ENCODE data around the gene IFT74. TPM values are rescaled to one million over a fixed set of nuclear protein-coding genes. Genes with fewer than 3 reads are reported as not detected.

The IFT74 gene
- total RNA-seq = 21.8 to 22.1 TPM (median 22.1 TPM) in 3 replicates

DNA sequence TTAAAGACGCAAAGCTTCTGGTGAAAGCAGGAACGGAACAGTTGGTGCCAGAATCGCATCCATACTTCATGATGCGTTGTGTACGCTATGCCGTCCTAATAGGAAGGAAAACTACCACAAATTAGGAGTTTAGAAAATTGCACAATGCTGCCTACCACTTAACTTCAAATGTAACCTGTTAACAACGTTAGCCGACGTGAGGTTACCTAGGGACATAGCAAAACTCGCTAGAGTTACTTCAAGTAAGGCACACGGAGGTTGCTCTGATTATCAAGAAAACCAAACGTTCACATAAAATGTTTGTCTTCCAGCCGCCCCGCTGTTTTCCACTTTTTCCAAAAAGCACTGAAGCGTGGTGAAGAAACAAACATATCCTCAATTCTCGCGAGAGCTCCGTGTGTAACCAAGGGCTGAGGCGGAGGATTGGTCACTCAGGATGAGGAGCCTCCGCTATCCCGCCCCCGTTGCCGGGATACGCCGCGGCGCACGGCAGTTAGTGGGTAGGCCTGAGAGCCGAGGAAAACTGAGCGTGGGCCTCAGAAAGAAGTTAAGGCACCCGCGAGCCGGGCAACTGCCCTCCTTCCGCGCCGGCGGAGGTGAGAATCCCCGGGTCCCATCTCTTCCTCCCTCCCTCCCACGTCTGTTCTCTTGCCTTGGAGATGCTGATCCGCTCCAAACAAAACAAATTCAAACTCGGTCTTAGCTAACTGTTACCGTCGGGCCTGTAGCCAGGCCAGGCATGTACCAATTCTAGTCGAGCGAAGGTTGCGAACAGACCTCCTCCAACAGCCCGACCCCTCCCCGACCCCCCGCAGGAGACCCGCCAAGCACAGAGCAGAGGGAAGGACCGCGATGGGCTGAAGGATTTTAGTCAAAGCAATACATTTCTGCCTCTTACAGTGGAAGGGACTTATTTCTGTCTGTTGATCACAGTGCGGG is at the start of gene IFT74:
Gene IFT74 (plus strand): TSS at position 492 of the 939 bp plus-strand sequence. CDS start 5,556 bp downstream, outside the sequence.
- peak within 1 kb of the TSS; percentile 90 for H3K4me3 Mint-ChIP-seq
- H3K27ac Mint-ChIP-seq = peak within 1 kb of the TSS; percentile 99
- TF ChIP-seq, protein P1, sequence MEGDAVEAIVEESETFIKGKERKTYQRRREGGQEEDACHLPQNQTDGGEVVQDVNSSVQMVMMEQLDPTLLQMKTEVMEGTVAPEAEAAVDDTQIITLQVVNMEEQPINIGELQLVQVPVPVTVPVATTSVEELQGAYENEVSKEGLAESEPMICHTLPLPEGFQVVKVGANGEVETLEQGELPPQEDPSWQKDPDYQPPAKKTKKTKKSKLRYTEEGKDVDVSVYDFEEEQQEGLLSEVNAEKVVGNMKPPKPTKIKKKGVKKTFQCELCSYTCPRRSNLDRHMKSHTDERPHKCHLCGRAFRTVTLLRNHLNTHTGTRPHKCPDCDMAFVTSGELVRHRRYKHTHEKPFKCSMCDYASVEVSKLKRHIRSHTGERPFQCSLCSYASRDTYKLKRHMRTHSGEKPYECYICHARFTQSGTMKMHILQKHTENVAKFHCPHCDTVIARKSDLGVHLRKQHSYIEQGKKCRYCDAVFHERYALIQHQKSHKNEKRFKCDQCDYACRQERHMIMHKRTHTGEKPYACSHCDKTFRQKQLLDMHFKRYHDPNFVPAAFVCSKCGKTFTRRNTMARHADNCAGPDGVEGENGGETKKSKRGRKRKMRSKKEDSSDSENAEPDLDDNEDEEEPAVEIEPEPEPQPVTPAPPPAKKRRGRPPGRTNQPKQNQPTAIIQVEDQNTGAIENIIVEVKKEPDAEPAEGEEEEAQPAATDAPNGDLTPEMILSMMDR (IDR thresholded peaks at IDR 0.05; ENCODE audit: unreplicated experiment) = no peak
- H3K27me3 Mint-ChIP-seq (ENCODE audit: low read depth) = no peaks in the 10 kb centered on the region
- H3K9me3 Mint-ChIP-seq = no peaks in the 10 kb centered on the region
- H3K36me3 Mint-ChIP-seq = peaks cover 2% of the 10 kb centered on the region
- peak; percentile 92 to 94 for DNase-seq (ENCODE audit: low spot score in 2 of 2, unreplicated experiment in 2 of 2)
- H3K4me1 Mint-ChIP-seq = peaks cover 20% of the 10 kb centered on the region

DNA sequence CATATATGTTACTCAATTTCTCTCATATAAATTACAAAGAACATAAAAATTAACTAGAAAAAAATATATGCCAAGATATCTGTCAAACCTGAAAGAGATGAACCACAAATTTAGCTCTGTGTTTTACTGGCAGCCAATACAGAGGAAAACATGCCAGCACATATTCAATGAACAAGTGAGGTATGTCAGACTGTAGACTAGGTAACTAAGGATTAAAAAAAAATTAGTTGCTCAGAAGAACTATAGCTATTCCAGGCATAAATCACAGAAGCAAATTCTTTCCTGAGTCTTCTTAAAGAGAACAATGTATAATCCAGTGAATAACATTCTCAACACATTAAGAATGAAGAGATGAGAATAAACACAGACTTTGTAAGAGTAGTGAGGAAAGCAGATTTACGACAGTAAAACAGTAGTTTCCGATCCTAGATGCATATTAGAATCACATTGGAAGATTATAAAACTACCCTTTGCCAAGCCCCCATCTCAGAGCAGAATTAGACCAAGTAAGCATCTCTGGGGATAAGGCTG is 43.0 kb upstream of the IFT74 start:
- H3K27me3 Mint-ChIP-seq (ENCODE audit: low read depth) = no peaks in the 10 kb centered on the region
- H3K27ac Mint-ChIP-seq = no peak overlapping the region
- H3K9me3 Mint-ChIP-seq = no peaks in the 10 kb centered on the region
- no peak overlapping the region for H3K4me3 Mint-ChIP-seq
- no peak for DNase-seq (ENCODE audit: low spot score in 2 of 2, unreplicated experiment in 2 of 2)
- no peaks in the 10 kb centered on the region for H3K4me1 Mint-ChIP-seq
- TF ChIP-seq, protein P1 (IDR thresholded peaks at IDR 0.05; ENCODE audit: unreplicated experiment) = no peak
- H3K36me3 Mint-ChIP-seq = peaks cover 36% of the 10 kb centered on the region

DNA sequence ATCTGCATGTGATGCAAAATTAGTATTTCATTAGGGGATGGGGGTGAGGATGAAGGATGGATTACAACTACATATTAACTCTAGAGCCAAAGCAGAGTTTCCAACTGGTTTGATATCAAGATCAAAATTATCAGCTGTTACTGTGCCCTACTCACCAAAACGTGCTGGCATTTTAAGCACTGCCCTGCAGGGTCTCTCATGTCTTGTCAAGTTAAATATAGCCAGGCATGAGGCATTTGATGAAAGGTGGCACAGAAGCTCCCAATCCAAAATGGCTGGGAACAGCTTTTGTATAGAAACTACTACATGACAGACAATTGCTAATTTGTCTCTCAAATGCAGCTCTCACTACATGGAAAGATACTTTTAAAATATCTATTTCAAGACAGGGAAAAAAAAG is 36.5 kb upstream of the IFT74 start:
- Mint-ChIP-seq H3K4me3 (no peak overlapping the region), H3K27me3 (ENCODE audit: low read depth) (no peaks in the 10 kb centered on the region), H3K36me3 (peaks cover 58% of the 10 kb centered on the region), H3K4me1 (no peaks in the 10 kb centered on the region), H3K27ac (no peak overlapping the region), H3K9me3 (no peaks in the 10 kb centered on the region)
- TF ChIP-seq, protein P1 (IDR thresholded peaks at IDR 0.05; ENCODE audit: unreplicated experiment) = no peak
- DNase-seq (ENCODE audit: low spot score in 2 of 2, unreplicated experiment in 2 of 2) = no peak

DNA sequence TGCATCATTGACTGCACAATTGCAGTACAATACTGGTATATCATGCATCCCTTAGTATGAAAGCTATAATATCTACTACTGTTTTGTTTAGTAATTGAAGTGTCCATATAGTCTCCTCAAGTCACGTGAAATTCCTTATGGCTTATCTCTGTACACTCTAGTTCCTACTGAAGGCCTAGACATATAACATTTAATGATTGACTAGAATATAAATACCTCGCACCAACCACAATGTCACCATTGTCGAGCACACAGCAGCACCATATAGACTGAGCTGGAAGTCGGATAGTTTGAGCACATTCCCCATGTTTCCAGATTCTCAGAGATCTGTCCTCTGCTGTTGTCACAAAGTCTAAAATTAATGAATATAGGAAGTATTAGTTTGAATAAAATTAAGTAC is 30.6 kb upstream of the IFT74 start:
- DNase-seq (ENCODE audit: low spot score in 2 of 2, unreplicated experiment in 2 of 2) = no peak
- TF ChIP-seq, protein P1 (IDR thresholded peaks at IDR 0.05; ENCODE audit: unreplicated experiment) = no peak
- Mint-ChIP-seq H3K27ac (no peak overlapping the region), H3K4me3 (no peak overlapping the region), H3K9me3 (no peaks in the 10 kb centered on the region), H3K36me3 (peaks cover 45% of the 10 kb centered on the region), H3K4me1 (no peaks in the 10 kb centered on the region), H3K27me3 (ENCODE audit: low read depth) (no peaks in the 10 kb centered on the region)

DNA sequence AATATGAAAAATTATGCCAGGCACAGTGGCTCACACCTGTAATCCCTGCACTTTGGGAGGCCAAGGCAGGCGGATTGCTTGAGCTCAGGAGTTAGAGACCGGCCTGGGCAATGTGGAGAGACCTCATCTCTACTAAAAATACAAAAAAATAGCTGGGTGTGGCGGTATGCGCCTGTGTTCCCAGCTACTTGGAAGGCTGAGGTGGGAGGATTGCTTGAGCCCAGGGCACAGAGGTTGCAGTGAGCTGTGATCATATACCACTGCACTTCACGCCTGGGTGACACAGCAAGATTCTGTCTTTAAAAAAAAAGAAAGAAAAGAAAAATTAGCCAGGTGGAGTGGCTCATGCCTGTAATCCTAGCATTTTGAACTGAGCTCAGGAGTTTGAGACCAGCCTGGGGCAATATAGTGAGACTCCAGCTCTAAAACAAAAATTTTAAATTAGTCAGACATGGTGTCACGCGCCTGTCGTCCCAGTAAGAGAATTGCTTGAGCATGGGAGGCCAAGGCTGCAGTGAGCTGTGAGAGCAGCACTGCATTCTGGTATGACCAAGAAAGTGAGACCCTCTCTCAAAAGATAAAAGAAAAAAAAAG is 27.2 kb upstream of the IFT74 start:
- H3K9me3 Mint-ChIP-seq = no peaks in the 10 kb centered on the region
- H3K4me1 Mint-ChIP-seq = no peaks in the 10 kb centered on the region
- no peak overlapping the region for H3K4me3 Mint-ChIP-seq
- no peaks in the 10 kb centered on the region for H3K27me3 Mint-ChIP-seq (ENCODE audit: low read depth)
- H3K36me3 Mint-ChIP-seq = peaks cover 23% of the 10 kb centered on the region
- no peak for DNase-seq (ENCODE audit: low spot score in 2 of 2, unreplicated experiment in 2 of 2)
- TF ChIP-seq, protein P1 (IDR thresholded peaks at IDR 0.05; ENCODE audit: unreplicated experiment) = no peak
- no peak overlapping the region for H3K27ac Mint-ChIP-seq
